GM19397 (cell line): ENCODE data around the gene ALG10.
"Not testable (repeated sequence)": the region's sequence is repeated elsewhere in the genome, so short reads cannot be mapped to it uniquely, and the experiment has no call there.

Source experiments
- ATAC-seq: cut with Tn5 transposase; IDR thresholded peaks from one replicate; pipeline ENCODE4 v1.9.1; 2021; ENCODE audit warnings: mild to moderate bottlenecking, moderate library complexity; ENCODE audit not compliant: unreplicated experiment

Gene ALG10, protein sequence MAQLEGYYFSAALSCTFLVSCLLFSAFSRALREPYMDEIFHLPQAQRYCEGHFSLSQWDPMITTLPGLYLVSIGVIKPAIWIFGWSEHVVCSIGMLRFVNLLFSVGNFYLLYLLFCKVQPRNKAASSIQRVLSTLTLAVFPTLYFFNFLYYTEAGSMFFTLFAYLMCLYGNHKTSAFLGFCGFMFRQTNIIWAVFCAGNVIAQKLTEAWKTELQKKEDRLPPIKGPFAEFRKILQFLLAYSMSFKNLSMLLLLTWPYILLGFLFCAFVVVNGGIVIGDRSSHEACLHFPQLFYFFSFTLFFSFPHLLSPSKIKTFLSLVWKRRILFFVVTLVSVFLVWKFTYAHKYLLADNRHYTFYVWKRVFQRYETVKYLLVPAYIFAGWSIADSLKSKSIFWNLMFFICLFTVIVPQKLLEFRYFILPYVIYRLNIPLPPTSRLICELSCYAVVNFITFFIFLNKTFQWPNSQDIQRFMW

DNA sequence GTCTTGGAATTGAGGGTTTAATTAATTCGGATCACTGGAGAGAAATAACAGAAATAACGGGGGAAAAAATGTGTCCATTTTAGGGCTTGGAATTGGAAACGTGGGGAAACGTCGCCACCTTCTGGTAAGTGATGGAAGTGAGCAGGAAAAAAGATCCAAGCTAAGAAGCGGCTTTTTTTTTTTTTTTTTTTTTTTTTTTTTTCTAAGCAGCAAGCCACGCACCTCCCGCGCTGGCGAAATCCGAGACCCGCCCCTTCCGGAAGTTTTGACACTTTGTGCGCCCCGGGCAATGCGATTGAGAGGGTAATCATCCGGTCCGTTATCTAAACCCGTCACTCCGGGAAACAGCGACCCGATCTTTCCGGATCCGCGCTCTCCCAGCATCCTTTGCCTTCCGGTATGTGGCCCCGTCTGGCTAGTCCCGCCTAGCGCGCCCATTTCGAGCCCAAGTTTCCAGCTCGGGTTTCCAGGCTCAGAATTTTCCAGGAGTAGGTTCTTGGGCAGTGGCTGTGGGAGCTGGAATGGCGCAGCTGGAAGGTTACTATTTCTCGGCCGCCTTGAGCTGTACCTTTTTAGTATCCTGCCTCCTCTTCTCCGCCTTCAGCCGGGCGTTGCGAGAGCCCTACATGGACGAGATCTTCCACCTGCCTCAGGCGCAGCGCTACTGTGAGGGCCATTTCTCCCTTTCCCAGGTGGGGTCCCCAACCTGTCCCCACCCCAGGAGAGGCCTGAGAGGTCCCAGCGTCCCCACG lies at the start of gene ALG10:
Gene ALG10 (plus strand): TSS at position 418 of the 752 bp plus-strand sequence. CDS start 104 bp downstream, at position 522.
- peak; percentile 100 for ATAC-seq

DNA sequence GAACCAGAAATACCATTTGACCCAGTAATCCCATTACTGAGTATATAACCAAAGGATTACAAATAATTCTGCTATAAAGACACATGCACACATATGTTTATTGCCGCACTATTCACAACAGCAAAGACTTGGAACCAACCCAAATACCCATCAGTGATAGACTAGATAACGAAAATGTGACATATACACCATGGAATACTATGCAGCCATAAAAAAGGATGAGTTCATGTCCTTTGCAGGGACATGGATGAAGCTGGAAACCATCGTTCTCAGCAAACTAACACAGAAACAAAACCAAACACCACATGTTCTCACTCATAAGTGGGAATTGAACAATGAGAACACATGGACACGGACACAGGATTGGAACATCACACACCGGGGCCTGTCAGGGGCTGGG lies 49.4 kb upstream of the ALG10 start:
- ATAC-seq: not testable (repeated sequence)

GRCh38 chr12:33977887-33978286 lies 44.4 kb upstream of the ALG10 start:
- ATAC-seq: no peak

DNA sequence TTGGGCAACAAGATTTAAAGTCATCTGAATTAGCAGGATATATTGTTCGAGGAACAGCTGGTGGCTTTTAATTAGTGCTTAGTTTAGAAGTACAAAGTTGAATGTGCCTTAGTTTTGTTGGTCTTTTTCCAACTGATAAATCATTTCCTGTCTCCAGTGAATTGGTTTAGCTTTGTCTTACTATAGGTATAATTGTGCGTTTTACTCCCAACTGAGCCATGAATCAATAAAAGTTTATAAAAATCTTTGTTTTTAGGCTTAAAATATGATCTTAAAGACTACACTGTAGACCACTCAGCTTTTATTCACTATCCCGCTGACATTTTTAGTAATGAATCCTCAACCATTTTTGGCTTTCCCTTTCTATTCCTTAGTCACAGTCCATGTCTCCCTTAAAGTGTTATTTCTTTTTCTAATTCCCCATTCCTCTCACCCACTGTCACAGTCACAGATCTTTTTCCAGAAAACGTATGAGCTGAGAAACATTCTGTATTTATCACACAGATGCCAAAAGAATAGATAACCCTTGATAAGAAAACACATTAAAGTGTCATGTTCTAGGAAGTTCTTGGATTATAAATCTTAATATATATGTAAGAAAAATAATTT lies 34.0 kb upstream of the ALG10 start:
- ATAC-seq: no peak

DNA sequence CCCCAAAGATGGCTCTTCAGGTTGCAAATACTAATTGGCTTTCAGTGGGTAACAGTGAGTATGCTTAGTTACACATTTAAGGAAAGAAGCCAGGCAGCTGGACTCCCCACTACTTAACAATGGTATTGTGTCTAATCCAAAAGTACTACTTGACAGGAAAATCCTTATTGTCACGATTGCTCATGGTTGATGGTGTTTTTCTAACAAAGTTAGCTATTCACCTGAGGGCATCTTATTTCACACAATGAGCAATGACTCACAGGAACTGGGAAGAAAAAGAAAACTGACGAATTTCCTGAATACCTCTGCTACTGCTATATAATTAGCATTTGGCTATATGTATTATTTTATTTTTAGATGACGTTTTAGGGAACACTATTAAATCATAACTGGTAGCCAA lies 33.4 kb upstream of the ALG10 start:
- ATAC-seq: no peak

DNA sequence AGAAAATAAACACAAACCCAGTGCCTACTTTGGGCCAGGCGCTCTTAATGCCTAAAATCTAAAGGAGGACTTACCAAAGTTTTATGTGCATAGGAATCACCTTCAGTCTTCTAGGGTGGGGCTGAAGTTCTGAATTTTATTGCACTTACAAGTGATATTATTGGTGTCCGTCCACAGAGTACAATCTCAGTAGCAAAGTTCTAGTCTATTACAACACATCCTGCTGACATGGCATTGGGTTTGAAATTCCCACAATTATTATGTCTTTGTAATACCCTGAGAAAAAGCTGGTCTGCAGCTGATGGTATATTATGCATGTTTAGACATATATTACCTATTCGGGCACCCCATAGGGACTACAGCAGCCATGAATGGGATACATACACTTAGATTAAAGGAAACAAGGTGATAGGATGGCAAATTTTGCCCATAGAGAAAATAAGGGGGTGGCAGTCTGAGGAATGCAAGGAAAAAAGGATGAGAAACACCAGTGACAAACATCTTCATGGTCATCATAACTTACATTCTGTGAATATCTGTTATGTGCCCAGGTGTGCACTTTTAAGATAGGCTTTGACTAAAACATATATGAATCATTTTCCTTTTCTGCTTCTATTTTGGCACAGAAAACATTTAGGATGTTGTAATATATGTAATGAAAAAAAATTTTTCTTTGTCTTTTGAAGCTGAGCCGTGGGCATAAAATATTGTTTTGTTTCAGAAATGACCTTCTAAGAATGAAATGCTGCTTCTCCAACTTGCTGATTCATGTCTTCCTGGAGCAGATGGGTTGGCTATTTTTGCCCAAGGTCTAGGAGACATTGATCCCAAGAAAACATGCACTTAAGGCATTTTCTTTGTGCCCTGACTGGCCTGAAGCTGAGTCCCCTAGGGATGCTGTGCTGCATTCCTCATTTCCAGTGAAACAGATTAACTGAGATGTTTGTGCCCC lies 27.2 kb upstream of the ALG10 start:
- ATAC-seq: no peak

DNA sequence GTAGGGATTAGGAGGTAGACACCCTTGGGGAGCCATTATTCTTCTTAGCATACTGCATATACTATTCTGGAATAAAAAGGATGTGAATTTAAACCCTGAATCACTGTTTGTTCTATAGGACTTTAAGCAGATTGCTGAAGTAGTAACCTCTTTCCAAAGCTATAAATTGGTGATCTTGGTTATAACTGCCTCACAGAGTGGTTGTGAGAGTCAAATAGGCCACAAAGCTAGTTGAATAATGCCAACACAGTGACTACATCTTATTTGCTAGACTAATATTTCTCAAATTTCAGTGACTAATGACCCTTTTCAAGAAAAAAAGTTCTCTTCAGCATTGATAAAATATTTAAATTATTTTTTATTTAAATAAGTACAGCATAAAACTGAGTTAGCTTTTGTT lies 13.5 kb upstream of the ALG10 start:
- ATAC-seq: not testable (repeated sequence)

DNA sequence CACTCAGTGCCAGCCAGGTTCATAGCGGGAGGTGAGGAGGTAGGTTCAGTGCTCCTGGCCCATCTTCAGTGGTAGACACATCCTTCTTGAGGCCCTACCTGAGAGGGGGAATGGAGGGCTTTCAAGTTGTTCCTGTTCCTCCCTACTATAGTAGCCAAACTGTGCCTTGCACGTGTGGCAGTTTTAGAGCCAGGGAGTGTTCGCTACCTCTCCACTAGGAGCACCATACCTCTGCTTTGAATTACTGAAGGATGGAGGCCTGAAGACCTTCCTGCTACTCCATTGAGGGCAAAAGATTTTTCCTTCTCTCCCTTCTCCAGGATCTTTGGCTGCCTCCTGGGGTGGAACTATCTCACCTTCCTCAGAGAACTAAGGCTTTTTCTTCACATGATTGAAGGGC lies 5.9 kb upstream of the ALG10 start:
- ATAC-seq: no peak

GRCh38 chr12:34021071-34021470 lies 1.2 kb upstream of the ALG10 start:
- no peak for ATAC-seq

DNA sequence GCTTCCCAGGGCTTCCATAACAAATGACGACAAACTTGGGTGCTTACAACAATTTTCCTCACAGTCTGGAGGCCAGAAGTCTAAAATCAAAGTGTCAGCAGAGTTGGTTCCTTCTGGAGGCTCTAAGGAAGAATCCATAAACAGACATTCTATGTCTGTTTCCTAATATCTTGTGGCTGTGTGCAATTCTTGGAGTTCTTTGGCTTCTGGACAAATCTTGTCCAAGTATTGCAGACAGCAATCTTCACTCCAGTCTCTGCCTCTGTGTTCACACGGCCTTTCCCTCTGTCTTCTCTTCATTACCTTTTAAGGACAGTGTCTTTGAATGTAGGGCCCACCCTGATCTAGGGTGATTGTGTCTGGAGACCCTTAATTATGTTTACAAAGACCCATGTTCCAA lies 5.4 kb downstream of the ALG10 start:
- ATAC-seq: not testable (repeated sequence)

DNA sequence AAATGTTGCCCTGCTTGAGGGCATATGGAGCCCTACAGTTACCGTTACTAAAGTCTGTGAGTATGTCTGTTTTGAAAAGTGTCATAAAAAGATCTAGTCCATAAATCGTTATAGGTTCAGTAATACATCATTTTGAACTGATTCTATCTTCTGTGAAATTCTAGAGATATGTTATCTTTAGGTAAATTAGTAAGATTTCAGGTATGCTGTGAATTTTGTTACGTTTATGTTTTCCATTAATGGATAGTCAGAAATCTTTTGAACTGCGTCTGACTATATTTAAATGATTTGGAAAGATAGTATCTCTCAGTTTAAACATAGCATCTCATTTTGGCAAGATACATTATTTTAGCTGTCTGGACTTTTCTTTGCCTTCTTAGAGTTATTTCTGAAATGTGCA lies 8.3 kb downstream of the ALG10 start:
- no peak for ATAC-seq

DNA sequence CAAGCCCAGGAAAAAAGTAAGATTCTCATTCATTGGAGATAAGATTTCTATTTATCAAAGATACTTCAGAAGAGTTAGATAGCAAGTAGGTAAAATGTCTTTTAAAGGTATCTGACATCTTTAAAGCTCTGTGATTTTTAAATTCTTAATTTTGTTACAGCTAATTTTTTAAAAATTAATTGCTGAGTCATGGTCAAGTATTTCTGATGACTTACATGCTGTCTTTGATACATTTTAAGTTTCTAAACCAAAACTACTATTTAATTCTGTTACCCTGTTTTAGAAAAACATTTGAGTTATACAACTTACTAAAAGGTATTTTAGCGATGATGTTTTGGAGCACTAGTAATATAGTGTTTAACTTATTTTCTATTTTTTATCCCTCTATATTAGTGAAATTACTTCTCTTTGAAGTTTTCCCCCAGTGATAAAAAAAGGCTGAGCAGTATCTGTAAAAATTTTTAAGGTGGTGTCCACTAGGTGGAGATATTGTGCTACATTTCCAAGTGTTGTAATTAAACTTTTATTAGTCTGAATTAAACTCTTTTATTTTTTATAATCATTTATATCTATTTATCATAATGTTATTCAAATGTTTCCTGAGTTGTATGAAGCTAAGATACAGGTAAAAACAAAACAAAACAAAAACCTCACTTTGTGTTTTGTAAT lies 11.5 kb downstream of the ALG10 start:
- ATAC-seq: no peak

GRCh38 chr12:34038357-34038756 lies 16.1 kb downstream of the ALG10 start:
- not testable (repeated sequence) for ATAC-seq

GRCh38 chr12:34046570-34046969 lies 24.3 kb downstream of the ALG10 start:
- ATAC-seq: no peak

- ATAC-seq: not testable (repeated sequence)
Observed at GRCh38 chr12:34047855-34048254, 25.6 kb downstream of the ALG10 start.

GRCh38 chr12:34048714-34049113 lies 26.4 kb downstream of the ALG10 start:
- ATAC-seq: no peak

DNA sequence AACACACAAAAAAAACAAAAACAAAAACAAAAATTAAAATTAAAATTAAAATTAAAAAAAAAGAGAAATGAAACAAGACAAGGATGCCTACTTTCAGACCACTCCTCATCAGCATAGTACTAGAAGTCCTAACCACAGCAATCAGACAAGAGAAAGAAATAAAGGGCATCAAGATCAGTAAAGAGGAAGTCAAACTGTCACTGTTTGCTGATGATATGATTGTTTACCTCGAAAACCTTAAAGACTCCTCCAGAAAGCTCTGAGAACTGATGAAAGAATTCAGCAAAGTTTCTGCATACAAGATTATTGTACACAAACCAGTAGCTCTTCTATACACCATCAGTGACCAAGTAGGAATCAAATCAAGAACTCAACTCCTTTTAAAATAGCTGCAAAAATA lies 29.2 kb downstream of the ALG10 start:
- ATAC-seq: no peak

GRCh38 chr12:34054938-34055337 lies 32.6 kb downstream of the ALG10 start:
- ATAC-seq: no peak
